GM18909 (cell line): Measurements from ENCODE around the gene PIGS.
"Not testable (repeated sequence)": the region's sequence is repeated elsewhere in the genome, so short reads cannot be mapped to it uniquely, and the experiment has no call there.

ENCODE experiments used
- ATAC-seq: cut with Tn5 transposase; IDR thresholded peaks from one replicate; pipeline ENCODE4 v1.9.1; 2021; ENCODE audit warnings: mild to moderate bottlenecking; ENCODE audit not compliant: unreplicated experiment, poor library complexity

The PIGS gene

DNA sequence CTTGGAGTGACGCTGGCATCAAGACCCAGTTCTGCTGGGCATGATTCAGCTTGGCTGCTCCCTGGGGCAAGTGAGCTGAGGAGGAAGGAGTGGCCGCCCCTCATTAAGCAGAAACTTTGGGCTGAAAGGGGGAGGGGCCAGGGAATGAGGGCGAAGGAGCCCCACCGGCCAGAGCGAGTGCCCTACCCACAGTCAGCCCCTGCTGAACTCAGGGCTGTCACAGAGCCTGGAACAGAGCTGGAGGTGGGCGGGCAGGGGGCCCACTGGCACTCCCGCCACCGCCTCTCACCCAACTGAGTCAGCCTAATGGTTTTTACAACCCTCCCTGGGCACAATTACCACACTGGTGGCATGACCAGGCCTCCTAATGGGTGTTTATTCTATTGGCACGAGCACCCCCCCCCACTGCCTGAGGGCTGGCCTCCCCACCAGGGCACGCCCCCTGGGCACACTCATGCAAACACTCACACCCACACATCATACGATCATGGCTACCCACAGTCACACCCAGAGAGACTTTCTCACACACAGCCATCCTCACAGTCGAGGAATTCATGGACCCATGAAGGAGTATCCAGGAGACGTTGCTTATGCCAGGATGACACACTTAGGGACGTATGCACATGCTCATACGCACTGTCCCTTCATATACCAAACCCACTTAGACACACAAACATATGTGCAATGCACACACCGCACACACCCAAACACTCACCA lies 38.1 kb downstream of the PIGS start:
- ATAC-seq: no peak

DNA sequence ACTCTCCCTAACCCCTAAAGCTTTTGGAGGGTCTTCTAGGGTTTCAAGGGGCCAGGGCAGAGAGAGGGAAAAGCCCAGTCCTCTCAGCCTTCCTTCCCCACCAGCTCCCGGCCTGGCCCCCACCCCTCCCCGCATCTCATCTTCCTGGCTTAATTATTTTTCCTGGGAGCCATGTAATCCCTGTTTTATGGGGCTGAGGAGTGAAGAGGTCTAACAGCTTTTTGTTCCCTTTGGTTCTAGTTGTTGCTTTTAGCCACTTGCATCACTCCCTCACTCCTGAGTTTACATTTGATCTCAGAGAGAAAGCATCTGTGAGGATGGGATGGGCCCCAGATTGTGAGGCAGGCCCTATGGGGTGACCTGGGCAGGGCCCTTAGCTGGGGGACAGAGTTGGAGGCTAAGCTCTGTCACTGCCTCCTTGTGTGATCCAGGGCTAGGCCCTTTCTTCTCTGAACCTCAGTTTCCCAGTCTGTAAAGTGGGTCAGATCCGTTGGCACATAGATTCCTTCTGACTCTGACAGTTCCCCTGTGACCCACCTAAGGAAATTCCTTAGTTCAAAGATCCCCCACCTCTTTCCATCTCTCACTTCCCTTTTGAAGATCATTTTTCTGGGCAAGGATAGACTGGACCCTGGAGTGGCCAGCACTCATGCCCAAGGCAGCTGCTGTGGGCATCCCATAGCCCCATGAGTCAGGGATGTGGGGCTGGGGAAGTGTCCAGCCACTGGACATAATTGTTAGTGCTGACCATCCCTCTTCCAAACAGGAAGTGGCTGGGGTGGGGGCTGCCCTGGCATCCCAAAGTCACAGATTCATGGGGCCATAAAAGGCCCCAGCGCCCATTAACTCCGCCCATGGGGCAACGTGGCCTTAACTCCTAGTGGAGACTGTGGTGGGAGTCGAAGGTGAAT lies 39.0 kb downstream of the PIGS start:
- no peak for ATAC-seq

DNA sequence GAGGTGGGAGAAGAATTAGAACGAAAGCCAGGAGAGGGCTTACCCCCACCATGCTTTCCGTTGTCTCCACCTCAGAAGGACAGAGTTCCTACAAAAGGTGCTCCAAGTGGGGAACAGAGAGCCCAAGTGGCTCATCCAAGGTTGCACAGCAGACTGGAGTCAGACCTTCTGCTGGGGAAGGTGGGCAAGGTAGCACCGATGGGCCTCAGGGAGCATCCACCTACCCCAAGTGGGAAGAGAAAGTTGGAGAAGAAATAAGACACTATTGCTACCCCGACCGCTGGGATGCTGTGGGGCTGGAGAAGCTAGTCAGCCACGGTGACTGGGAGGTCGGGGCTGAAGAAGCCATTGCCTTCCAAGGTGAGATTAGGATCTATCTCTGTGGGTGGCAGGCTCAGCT lies 40.4 kb downstream of the PIGS start:
- no peak for ATAC-seq

DNA sequence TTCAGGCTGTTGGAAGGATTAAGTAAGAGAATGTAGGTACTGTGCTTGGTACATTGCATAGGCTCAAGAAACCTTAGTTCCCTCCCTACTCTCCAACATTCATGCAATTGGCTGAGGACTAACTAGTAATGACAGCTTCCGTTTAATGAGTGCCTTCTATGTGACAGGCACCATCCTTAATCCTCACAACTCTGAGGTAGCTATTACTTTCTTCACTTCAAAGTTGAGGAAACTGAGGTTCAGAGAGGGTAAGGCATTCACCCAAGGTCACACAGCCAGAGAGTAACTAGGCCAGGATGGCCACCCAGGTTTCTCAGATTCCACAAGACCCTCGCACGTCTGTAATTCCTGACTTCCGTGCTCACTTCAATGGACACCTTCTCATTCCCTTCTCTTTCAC lies 41.1 kb downstream of the PIGS start:
- no peak for ATAC-seq

DNA sequence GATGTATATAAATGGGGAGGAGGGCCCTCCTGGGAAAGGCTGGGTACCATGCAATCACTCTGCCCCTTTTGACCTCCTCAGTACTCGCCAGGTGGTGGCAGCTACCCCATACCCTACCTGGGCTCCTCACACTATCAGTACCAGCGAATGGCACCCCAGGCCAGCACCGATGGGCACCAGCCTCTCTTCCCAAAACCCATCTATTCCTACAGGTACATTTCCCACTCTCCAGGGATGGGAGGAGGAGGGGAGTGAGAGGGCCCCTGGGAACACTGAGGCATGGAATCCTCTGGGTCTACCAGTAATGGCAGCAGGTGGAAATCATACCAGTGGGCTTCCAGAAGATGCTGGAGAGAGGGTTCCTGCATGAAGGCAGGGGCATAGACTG lies 42.3 kb downstream of the PIGS start:
- ATAC-seq: no peak

DNA sequence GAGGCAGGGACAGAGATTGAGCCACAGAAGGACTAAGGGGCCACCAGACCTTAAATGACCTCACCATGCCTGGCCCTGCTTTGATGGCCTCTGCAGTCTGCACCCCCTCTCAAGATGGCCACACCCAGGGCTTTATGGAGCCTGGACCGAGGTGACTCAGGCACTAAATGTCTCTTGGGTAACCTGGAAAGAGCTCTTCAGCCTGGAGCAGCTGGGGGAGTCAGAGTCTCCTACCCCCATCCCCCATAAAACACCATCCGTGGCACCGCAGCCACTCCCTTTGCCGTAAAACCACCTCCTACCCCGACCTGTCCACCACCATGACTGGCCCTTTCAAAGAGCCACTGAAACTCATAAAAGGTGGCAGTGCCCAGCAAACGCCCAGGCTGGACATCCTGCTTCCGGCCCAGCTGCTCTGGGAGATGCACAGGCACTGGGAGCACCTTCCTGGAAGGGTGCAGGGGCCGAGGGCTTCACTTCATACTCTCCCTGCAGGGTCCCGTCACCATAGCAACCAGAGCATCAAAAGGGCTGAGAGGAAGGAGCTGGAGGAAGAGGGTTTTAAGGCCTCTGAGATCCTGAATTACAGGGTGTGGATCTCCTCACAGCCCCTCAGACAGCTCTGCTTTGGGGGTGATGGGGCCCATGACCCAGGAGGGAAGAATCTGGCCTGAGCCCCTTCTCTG lies 42.9 kb downstream of the PIGS start:
- ATAC-seq: no peak

DNA sequence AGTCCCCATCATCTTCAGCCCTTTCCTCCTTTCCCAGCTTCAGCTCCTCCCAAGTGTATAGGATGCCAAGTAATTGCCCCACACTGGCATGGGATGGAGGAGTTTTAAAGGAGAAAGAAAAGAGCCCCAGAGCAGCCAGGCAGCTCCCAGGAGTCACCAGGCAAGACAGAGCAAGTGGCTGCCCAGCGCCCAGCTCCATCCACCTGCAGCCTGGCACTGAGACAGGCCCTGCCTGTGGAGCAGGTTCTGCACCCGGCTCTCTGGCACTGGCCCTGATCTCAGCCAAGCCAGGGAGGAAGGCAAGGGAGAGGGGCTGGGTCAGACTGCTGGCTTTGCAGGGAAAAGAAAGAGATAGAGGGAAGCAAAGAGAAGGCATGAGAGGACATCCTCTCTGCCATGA lies 43.5 kb downstream of the PIGS start:
- no peak for ATAC-seq

DNA sequence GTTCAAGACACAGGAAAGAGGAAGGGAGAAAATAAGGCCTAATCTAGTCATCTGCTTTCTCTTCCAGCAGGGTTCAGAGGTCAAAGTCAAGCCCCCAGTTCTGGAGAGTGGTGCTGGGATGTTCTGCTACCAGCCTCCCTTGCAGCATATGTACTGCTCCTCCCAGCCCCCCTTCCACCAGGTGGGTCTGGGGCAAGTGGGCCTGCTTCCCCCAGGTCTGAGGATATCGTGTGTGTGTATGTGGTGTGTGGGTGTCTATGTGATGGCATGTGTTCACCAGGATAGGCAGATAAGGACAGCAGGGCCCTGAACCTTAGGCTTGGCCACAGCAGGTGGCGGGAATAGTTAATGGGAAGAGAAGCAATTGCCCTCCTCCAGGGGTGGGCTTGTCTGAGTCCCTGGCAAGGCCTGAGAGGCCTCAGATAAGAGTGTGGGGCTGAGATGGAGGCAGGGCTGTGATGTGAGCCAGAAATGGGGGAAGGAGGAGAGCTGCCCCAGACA lies 44.1 kb downstream of the PIGS start:
- no peak for ATAC-seq

DNA sequence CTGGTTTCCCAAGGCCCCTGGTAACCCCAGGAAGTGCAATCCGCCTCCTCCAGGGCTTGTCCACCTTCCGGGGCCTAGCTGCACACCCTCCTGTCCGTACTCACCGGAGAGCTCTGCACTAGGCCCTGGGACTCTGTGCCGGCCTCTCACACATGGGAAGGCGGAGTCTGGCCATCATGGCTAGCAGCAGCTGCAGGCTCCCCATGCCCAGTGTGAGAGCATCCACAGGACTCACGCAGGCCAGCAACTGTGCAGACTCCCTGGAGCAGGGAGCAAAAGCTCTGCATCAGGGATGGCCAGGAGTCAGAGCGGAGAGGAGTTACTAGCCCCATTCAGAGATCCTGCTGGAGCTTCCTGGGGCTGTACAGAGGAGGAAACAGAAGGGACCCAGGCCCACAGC lies 44.9 kb downstream of the PIGS start:
- ATAC-seq: no peak

DNA sequence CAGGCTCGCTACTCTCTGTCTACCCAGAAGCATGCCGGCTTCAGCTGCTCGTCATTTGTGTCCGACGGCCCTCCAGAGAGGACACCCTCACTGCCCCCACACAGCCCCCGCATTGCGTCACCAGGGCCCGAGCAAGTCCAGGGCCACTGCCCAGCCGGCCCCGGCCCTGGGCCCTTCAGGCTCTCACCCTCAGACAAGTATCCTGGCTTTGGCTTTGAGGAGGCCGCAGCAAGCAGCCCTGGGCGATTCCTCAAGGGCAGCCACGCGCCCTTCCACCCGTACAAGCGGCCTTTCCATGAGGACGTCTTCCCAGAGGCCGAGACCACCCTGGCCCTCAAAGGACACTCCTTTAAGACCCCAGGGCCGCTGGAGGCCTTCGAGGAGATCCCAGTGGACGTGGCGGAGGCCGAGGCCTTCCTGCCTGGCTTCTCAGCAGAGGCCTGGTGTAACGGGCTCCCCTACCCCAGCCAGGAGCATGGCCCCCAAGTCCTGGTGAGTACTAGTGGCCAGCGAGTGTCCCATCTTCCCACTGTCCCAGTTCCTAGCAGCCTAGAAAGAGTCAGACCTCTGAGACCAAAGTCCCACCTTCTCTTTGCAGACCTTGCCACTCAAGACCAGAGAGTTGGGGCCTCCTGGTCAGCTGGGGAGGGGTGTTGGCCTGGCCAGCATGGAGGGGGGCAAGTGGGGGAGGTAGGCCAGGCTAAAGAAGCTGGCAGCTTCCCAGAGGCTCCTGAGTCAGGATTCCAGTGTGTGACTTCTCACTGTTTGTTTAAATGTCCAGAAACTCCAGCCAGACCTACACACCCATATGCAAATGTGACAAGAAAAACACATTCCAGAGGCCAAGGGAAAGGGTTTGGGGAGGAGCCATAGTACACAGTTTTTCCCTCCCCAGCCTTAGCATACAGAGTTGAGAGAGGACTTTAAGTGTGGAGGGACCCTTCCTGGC lies 46.6 kb downstream of the PIGS start:
- no peak for ATAC-seq

DNA sequence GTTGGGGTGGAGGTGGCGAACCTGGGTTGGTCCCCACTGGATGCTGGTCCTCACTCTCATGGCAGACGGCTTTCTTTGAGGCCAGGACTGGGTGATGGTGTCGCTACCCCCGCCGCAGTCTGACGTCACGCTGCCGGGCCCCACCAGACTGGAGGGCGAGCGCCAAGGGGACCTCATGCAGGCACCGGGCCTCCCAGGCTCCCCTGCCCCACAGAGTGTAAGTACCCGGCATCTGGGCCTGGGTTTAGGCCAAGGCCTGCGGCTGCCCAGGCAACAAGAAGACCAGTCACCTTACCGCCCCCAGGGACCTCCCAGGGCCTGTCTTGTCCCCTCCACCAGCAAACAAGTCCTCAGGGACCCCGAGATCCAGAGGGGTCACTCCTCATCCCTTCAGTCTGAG lies 47.4 kb downstream of the PIGS start:
- no peak for ATAC-seq

DNA sequence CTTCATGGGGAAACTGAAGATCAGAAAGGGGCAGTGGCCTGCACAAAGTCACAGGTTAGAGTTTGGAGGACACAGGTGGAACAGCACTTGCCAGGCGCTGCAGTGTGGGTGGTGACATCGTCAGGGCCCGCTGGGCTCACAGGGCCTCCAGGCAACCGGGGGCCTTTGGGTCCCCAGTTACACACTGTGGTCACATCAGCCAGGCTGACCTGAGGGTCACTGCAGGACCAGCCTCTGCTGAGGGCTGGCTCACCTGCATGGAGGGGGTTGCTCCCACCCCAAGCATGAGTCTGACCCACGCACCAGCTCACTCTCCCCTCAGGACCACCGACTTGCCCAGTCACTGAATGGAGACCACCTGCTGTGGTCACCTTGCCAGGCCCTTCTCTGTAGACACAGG lies 48.1 kb downstream of the PIGS start:
- ATAC-seq: no peak

DNA sequence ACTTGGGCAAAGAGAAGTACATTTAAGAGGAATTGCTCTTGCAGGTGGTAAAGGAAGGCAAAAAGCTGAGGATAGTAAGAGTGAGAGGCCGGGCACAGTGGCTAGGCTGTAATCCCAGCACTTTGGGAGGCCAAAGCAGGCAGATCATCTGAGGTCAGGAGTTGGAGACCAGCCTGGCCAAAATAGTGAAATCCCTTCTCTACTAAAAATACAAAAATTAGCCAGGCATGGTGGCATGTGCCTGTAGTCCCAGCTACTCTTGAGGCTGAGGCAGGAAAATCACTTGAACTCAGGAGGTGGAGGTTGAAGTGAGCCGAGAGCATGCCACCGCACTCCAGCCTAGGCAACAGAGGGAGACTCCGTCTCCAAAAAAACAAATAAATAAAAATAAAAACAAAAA lies 49.0 kb downstream of the PIGS start:
- ATAC-seq: not testable (repeated sequence)

DNA sequence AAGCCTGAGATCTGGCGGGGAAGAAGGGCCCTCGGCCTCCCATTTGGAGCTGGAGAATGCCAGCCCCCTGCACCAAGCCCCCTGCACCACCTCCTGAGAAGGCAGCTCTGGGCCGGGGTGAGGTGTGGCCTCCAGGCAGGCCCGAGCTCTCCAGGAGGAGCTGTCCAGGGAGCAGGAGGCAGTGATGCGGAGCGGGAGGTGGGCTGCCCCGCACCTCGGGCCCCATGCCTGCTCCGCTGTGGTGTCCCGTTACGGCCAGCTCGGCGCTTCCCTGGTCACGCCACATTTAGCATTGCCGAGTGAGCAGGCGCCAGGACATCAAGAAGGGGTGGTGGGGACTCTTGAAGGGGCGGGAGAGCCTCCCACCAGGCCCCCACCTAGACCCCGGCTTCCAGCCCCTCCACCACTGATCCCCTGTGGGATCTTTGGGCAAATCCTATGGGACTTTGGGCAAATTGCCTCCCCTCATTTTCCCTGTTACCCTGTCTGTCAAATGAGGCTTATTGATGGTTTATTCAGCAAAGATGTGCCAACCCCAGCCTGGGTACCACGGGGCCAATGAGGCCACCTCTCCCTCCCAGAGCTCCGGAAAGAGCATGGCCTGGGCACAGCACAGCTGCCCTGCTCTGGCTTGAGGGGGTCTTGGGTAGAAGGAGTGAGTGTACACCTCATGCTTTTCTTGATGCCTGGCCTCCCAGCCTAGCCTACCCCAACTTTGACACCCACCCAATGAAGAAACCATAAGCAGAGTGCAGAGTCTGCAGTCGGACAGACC lies 49.8 kb downstream of the PIGS start:
- ATAC-seq: no peak

DNA sequence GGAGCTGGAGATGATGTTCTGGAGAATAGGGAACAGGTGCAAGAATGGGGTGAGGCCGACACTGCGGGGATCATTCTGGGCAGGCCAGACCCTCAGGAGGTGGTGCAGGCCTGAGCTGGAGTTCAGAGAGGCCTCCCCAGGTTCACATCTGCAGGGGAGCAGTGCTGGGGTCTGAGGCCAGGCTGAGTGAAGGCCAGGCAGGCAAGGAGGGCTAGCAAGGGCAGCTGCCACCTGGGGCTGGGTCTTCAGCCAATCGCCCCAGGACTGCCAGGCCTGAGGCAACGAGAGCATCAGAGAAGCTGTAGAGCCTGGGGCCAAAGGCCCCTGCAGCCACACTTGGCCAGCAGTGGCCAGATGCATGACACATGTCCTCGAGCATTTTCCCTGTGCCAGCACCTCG lies 50.6 kb downstream of the PIGS start:
- no peak for ATAC-seq

DNA sequence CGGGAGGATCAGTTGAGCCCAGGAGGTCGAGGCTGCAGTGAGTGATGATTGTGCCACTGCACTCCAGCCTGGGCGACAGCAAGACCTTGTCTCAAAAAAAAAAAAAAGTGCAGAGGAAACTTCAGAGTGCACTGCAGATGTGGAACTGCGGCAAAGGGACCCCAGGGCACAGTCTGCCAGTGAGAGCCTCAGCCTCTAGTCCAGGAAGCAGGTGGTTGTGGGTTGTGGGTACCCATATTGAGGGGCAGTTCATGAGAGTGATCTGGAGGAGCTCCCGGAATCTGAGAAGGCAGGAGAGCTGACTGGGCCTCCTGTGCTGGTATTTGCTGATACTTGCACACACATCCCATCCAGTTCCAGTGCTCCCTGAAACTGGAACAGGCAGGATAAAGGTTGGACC lies 52.1 kb downstream of the PIGS start:
- no peak for ATAC-seq

DNA sequence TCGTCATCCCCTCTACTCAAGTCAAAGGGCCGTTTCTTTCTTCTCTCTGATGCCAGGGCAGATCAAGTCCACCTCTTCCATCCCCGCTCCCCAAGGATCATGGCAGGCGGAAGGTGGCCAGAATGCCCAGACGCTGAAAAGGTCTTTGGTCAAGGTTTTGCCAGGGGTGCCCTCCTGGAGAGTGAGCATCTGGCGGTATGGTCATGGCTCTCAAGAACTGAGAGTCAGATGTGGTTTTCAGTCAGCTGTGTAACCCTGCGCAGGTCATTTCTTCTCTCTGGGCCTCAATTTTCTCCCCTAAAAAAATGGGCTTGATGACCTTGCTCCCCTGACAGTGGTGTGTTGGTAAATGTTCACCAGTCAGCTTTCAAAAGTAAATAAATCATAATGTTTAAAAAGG lies 52.7 kb downstream of the PIGS start:
- ATAC-seq: no peak

DNA sequence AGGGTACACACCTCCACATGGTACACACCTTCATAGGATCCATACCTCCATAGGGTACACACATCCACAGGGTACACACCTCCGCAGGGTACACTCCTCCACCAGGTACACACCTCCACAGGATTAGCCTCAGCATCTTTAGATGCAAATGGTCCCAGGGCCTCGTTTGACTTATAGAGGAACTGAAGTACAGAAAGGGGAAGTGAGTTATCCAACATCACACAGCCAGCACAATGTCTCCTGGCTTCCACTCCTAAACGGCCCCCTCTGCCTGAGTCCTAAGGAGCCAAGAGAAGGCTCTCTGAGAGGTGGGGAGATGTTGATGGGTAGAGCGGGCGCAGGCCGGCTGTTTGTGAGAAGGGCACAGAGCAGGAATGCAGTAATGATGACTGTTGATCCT lies 53.2 kb downstream of the PIGS start:
- no peak for ATAC-seq

DNA sequence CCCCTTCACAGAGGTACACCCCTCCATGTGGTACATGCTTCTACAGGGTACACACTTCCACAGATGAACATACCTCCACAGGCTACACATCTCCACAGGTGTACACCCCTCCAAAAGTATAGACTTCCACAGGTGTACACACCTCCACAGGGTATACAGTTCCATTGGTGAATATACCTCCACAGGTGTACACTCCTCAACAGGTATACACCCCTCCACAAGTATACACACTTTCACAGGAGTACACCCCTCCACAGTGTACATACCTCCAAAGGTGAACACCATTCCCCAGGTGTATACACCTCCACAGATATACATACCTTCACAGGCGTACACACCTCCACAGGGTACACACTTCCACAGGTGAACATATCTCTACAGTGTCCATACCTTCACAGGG lies 55.8 kb downstream of the PIGS start:
- no peak for ATAC-seq
